NCI-H2171 treated with DMSO at 0.1 percent for 48 hours (cell line): Measurements from ENCODE around the gene B3GNT4.
"Not testable (repeated sequence)": the region's sequence is repeated elsewhere in the genome, so short reads cannot be mapped to it uniquely, and the experiment has no call there.

ENCODE experiments used
- DNase-seq: peaks from one replicate; lab custom pipeline; 2025; lab: John Stamatoyannopoulos, UW

The B3GNT4 gene

DNA sequence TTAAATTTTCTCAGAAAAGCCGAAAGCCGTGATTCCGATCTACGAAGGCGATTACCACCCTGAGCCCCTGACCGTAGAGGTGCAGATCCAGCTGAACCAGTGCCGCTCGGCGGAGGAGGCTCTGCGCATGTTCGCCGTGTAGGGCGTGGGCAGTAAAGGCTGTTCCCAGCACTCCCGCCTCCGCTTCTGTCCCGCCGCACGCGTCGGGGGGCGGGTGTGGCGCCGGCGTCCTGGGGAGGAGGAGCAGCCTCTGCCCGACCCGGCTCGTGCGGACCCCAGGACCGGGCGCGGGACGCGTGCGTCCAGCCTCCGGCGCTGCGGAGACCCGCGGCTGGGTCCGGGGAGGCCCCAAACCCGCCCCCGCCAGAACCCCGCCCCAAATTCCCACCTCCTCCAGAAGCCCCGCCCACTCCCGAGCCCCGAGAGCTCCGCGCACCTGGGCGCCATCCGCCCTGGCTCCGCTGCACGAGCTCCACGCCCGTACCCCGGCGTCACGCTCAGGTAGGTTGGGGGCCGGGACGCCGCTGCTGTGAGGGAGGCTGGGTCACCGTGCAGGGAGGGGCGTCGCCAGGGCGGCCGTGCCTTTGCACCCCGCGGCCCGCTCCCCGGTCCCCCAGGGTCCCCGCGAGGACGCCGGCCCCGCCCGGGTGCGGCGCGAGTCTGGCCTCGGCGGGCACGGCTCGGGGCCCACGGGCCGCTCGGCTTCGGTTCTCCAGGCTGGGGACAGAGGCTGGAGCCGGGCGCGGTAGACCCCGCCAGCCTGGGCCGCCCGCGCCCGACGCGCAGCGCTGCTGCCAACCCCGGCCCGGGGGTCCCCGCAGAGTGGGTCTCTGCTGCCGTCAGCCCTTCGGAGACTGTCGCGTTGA, at the start of gene B3GNT4:
B3GNT4 (plus strand) TSS at position 409 of the 866 bp plus-strand sequence. CDS start 910 bp downstream, outside the sequence.
- DNase-seq, result peak; percentile 63

DNA sequence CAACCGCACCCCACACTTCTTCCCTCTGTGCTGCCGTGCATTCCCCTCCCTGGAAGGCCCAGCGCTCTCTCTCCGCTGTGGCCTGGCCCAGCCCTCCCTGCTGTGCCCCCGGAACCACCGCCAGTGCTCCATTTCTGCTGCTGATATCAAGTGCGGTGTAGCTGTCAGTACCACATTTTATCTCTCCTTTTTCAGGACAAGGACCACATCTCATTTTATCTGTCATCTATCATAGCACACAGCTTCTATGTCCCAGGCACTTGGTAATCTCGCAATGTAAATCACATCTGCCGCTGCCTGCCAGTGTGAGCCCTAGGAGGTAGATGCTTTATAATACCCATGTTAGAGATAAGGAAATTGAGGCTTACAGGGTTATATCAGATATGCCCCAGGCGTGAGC, 47.8 kb upstream of the B3GNT4 start:
- DNase-seq, result no peak

DNA sequence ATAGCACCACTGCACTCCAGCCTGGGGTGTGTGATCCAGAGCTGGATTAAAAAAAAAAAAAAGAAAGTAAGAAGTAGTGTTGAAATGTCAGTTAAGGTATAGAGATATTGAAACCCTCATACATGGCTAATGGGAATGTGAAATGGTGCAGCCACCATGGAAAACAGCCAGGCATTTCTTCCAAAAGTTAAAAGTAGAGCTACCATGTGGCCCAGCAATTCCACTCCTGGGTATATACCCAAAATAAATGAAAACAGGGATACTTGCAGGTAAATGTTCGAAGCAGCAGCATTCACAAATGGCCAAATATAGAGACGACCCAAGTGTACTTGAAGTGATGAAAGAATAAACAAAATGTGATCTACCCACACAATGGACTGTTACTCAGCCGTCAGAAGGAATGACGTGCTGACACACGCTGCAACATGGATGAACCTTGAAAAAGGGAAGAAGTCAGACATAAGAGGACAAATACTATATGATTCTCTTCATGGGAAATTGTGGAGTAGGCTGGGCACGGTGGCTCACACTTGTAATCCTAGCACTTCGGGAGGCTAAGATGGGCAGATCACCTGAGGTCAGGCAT, 44.7 kb upstream of the B3GNT4 start:
- DNase-seq, result no peak

DNA sequence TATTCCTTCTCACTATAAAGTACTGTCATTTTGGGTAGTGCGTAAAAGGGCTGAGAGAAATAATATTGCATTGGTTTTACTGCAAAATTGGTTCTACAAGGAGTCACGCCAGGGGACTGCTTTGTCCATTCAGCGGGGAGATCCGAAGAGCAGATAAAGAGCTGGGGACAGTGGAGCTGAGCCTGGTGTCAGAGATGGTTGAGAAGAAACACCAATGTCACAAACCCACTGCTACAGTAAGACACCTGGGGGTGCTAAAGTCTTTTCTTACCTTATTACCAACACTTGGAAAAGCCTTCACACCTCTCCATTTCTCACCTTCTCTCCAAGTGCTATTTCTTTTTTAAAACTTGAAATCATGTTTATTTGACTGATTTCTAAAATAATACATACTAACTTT, 43.6 kb upstream of the B3GNT4 start:
- peak; percentile 11 for DNase-seq

DNA sequence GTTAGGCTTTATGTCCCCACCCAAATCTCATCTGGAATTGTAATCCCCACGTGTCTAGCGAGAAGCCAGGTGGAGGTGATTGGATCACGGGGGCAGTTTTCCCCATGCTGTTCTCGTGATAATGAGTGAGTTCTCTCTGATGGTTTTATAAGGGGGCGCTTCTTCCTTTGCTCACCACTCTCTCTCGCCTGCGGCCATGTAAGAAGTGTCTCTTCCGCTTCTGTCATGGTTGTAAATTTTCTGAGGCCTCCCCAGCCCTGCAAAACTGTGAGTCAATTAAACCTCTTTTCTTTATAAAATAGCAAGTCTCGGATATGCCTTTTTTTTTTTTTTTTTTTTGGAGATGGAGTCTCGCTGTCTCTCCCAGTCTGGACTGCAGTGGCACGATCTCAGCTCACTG, 42.7 kb upstream of the B3GNT4 start:
- no peak for DNase-seq

DNA sequence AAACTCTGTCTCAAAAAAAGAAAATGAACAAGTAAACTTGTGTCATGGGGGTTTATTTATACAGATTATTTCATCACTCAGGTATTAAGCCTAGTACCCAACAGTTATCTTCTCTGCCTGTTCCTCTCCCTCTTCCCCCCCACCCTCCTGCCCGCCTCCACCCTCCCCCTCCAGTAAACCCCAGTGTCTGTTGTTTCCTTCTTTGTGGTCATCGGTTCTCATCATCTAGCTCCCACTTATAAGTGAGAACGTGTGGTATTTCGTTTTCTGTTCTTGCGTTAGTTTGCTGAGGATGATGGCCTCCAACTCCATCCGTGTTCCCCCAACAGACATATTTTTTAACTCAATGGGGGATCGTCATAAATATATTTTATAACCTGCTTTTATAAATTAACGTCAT, 41.8 kb upstream of the B3GNT4 start:
- no peak for DNase-seq

DNA sequence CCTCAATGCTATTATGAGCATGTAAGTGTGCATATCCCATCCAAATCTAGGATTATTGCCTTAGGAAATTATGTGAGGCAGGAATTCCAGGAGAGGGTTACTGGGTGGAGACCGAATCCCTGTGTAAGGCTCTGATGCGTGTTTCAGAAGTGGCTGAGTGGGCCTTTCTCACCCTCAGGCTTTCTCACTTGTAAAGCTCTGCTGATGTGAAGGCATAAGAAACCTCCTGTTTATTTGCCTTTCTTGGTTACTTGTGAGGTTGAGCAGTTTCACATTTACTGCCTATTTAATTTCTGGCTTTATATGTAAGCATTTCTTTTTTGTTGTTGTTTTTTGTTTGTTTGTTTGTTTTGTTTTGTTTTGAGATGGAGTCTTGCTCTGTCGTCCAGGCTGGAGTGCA, 40.5 kb upstream of the B3GNT4 start:
- DNase-seq, result no peak

DNA sequence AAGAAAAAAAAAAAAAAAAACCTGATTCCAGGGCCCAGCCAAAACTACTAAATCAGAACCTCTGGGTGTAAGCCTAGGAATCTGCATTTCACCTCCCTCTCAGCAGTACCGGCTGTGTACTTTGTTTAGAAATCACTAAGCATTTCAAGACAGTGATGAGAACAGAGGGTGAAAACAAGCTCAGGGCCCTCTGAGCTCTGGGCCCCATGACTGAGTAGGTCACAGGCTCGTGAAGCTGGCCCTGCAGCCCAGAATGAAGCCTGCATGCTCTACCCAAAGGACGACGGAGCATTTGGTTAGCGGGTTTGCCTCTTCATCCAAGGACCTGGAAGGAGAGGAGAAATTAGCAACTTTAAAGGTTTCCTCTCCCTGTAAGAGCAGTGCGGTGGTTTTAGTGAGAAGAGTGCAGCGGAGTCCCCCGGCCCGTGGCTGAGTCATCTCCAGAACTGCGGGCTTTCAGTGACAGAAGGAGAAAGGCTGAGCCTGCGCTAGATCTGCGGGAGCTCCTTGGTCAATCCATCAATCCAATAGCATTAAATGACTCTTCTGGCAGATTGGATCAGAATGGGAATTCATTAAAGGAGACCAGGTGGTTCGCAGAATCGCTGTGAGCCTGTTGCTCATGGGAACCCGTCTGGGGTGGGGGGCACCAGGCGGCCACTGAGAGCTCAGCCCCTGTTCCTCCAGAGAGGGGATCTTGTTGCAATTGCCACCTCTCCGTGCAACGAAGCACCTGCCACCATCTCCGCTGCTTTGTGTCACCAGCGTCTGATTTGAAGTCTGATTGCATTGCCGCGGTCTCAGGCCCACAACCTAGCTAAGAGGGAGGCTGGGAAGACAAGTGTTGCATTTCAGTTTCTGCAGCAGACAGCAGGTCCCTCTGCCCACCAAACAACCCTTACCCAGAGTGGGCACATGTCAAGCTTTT, 36.8 kb upstream of the B3GNT4 start:
- peak; percentile 42 for DNase-seq

DNA sequence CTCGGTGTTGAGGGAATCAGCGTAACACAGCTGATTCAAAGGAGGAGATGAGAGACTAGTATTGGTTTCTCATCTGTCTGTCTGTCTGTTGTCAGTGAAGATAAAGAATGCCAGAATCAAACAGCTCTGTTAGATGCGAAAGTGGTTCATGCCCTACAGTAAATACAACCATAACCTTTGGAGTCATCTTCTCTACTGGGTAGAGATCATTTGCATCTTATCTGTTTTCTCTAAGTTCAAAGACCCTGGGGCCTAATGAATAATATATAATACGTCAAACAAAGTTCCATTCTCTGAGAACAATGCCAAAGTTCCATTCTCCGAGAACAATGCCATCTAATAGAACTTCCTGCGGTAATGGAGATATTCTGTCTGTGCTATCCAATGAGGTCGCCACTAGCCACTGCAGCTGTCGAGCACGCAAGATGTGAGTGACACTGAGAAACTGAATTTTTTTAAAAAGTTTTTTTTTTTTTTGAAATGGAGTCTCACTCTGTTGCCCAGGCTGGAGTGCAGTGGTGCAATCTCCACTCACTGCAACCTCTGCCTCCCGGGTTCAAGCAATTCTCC, 36.1 kb upstream of the B3GNT4 start:
- DNase-seq, result no peak

DNA sequence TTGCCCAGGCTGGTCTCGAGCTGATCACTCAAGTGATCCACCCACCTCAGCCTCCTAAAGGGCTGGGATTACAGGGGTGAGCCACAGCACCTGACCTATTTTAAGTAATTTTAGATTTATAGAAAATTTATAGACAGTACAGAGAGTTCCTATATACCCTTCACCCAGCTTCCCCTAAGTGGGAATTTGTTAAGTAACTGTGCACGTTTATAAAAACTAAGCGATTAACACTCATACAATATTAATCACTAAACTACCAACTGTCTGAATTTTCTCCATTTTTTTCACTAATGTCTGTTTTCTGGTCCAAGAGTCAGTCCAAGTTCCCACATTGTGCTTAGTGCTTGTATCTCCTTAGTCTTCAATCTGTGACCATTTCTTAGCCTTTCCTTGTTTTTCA, 35.0 kb upstream of the B3GNT4 start:
- DNase-seq, result no peak

DNA sequence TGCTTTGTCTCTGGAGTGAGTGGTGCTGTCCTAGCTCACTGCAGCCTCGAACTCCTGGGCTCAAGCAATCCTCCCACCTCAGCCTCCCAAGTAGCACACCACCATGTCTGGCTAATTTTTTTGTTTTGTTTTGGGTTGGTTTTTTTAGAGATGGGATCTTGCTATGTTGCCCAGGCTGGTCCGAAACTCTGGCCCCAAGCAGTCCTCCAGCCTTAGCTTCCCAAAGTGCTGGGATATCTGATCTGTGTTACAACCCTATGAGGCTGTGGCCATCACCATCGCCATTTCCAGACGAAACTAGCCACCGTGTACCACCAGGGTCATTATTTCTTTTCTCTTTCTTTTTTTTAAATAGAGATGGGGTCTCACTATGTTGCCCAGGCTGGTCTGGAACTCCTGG, 32.1 kb upstream of the B3GNT4 start:
- DNase-seq, result no peak

DNA sequence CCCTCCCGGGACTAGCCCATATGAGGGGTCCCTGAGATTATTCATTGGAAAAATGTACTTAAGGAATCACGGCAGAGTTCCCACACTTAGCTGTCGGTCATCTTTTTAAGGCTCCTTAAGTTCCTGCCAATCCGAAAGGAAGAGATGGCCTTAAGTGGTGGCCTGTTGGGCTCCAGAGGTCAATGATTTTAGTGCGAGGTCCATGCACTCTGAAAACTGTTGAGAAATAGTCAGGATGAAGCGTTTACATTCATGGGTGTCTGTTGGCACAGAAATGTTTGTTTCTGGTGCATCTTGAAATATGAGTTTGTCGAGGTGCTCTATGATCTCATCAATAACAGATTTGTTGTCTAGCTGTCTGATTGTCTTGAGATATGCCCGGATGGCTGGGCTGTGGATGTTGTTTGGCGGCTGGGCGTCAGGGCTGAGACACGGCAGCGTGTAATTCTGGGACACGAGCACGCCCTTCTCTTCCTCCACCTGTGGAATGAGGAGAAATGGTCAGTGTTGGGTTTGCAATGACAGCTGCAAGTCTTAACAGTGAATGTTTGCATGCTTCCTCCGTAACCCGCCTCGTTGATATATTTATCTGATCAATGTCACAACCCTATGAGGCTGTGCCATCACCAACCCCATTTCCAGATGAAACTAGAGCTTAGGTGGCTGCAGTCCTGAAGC, 31.1 kb upstream of the B3GNT4 start:
- no peak for DNase-seq

DNA sequence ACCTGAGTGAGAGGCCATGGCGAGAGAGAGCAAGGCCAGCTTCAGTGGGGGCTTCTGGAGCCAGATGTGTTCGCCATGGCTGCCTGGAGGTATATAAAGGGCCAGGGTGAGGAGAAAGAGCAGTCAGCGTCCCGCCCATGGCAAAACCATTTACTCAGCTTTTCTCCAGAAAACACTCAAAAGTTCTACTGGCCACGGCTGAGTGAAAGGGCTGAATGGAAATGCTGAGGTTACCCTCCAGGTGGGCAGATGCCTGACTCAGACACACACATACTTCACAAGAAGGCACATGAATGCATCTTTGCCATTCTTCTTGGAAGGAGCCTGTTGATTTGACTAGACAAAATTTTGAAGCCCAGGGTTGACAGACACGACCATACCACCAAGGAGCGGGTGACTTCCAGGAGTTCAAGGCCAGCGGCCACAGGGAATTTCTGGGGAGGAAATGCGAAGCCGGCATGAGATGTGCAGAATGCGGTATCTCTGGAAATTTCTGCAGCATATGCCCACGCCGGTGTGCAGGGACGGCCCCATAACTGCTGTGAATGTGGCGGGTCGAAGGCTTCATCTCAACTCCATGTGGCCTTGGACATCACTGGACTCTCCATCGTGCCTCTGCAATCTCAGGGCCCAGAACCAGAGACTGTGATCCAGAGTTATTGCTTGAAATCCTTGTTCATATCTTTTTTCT, 29.2 kb upstream of the B3GNT4 start, which contains the start of gene IL31:
IL31 (minus strand) TSS at position 67 of the 691 bp plus-strand sequence; CDS start at position 18, 49 bp downstream.
- no peak for DNase-seq

DNA sequence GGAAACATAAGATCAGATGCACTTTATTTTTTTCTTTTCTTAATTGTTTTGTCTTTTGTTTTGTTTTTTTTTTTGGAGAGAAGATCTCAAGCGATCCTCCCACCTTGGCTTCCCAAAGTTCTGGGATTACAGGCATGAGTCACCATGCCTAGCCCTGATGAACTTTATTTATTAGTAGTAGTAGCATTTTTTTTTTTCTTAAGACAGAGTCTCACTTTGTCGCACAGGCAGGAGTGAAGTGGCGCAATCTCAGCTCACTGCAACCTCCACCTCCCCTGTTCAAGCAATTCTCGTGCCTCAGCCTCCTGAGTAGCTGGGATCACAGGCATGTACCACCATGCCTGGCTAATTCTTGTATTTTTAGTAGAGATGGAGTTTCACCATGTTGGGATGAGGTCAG, 27.0 kb upstream of the B3GNT4 start:
- DNase-seq, result not testable (repeated sequence)

DNA sequence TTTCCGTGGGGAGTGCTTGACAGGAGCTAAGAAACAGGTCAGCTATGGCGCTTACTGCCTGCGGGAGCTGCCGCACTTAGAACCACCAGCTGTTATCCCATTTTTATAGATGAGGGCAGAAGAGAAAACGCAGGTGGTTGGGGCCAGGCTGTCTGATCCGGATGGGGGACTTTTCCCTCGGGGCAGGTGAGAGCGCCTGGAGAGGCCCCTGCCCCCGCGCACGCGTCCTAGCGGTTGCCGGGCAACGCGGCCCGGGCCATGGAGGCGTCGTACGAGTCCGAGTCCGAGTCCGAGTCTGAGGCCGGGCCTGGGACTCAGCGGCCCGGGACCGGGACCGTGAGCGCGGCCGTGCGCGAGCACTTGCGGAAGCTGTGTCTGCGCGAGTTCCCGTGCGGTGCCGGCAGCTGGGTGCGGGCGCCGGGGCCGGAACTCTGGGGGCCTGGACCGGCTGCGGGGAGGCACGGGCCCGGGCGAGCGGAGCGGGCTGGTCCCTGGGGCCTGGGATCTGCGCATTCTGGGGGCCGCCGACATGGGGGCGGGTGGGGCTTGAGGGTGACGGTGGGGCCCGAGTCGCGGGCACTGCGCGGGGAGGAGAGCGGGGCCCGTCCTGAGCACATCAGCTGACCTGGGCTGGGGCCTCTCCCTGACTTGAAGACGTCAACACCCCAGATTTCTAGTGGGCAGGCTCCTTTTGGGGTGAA, 20.5 kb upstream of the B3GNT4 start, which contains the start of gene LRRC43:
LRRC43 (plus strand) TSS at position 237 of the 701 bp plus-strand sequence; CDS start at position 259, 22 bp downstream.
- DNase-seq, result peak; percentile 96

DNA sequence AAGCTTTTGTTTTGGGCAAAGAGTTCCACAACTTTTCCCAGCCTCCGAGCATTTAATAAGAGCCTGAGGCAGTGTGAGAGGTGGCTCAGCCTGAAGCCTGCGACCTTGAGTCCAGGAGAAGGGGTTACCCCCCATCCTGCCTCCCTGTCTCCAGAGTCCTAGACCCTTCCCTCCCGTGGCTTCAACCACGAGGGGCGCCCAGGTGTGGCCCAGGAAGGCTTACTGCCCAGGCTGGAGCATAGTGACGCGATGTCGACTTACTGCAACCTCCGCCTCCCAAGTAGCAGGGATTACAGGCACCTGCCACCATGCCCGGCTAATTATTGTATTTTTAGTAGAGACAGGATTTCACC, 19.9 kb upstream of the B3GNT4 start:
- DNase-seq, result no peak

DNA sequence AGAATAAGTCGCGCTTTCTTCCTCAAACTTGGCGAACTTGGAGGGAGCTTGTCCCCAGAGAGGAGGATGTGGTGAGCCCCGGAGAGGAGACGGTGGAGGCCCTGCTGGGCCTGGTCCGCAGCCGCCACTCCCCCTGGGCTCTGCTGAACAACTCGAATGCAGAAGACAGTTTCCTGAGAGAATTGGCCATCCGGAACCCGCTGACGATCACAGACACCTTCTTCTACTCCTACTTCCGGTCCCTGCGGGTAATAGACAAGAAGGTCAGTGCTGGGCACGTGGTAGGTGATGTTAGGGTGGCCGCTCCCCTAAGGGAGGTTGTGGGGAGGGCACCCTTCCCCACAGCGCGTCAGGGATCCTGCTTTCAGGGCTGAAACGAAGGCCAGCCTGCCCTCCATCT, 19.0 kb upstream of the B3GNT4 start:
- no peak for DNase-seq

DNA sequence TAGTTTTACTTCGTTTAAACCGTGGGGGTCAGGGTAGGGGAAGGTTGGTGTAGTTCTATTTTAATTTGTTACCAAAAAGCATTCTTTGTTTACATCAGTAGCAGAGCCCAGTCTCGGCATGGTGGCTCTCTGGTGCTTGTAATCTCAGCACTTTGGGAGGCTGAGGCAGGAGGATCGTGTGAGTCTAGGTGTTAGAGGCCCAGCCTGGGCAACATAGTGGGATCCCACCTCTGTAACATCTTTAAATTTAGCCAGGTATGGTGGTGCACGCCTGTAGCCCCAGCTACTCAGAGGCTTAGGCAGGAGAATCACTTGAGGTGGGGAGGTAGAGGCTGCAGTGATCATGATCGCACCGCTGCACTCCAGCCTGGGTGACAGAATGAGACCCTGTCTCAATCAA, 18.4 kb upstream of the B3GNT4 start:
- DNase-seq, result no peak

DNA sequence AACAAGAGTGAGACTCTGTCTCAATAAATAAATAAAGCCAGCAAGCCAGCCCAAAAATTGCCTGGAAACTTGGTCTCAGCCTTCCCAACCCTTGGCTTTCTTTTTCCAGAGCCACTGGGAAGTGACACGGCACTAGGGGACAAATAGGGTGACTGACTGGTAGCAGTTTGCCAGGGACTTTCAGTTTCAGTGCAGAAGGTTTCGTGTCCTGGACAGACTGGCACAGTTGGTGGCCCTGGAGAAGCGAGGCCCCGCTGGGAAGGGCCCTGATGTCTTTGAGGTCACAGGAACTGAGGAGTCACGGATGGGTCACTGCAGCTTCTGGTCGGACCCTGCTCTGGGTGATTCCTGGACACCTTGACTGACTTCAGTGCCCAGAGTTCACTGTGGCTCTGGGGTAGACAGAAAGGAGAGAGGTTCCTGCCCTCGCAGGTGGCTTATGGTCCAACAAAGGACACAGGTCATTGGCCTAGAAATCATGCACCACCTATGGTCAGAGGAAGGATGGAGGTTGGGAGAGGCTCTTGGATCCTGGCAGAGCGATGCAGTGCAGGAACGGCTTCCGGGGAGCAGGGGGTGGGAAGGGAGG, 17.9 kb upstream of the B3GNT4 start:
- DNase-seq, result no peak

DNA sequence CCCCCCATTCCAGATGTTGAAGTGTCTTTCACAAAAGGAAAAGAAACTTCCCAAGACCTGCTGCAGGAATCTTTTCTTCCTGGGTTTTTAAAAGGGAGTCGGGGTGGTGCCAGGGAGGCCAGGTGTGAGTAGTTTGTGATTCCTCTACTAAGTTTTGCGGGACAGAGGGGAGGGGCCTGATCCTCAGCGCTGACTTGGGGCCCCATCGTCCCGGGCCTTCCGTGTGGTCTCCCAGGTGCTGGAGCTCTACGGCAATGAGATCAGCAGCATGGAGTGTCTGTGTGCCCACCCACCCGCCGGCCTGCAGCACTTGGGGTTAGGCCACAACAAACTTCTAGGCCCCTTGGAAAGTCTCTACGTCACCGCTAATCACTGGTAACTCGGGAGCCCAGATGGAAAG, 16.0 kb upstream of the B3GNT4 start:
- no peak for DNase-seq
